EL (cell line): ENCODE data around the gene RASSF8.

Experiments
- DNase-seq: peaks from one replicate; pipeline ENCODE4 v3.0.0-alpha.2; 2016

The RASSF8 gene

GRCh38 chr12:26113853-26114719, 155.6 kb downstream of the RASSF8 start:
- peak; percentile 90 for DNase-seq

DNA sequence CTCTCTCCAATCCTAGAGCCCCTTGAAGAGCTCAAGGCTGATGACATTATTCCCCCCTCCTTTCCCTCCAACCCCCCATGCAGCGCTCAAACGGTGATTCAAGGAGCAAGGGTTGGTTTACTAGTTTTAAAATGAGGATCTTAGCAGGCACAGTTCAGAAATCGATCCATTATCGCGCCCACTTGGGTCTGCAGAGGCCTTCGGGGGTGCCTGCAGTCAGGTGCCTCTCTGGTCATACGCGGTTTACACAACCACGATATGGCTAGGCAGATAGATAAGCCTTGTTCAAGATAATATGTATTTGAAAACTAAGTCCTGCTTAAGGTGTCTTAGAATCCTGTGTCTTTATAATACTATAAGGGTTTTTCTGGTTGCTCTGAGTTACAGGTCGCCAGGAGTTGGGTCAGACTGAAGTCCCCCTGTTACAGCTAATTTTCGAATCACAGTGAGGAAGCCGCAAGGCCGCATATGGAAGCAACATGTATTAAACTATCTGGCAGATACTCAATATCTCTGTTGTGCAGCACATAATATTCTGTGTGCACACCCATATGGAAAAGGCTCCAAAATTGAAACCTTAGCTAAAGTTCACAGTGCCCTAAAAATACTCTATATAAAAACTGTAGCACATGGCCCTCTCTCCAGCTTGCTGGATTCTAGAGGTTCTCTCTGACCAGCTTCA, 156.4 kb downstream of the RASSF8 start:
- no peak for DNase-seq

- no peak for DNase-seq
Measured at GRCh38 chr12:26116829-26117715, 158.6 kb downstream of the RASSF8 start.

- DNase-seq: no peak
Measured at GRCh38 chr12:26118308-26118707, 159.8 kb downstream of the RASSF8 start.

DNA sequence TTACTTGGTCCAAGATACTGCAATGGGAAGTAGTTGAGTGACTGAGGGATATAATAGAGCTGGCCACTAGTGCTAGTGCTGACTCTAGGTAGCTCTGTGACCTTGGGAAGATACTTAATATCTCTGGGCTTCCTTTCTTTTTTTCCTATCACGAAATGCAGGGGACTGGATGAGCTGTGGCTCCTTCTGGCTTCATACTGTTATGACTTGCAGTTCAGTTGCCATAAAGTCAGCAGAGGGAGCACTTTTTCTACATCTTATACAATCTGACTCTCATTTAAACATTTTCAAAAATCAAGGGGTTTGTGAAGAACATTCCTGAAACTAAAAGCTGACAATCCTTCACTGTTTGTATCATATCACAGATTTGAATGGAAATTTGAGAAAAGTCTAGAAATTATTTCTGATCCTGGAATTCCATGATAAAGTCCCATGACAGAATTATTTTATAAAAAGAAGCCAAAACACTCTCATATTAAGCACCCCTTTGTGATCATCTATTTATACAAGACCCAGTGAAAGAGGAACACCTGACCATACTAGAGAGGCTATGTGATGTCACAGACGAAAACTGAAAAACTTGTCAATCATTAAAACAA, 161.0 kb downstream of the RASSF8 start:
- peak; percentile 58 for DNase-seq

DNA sequence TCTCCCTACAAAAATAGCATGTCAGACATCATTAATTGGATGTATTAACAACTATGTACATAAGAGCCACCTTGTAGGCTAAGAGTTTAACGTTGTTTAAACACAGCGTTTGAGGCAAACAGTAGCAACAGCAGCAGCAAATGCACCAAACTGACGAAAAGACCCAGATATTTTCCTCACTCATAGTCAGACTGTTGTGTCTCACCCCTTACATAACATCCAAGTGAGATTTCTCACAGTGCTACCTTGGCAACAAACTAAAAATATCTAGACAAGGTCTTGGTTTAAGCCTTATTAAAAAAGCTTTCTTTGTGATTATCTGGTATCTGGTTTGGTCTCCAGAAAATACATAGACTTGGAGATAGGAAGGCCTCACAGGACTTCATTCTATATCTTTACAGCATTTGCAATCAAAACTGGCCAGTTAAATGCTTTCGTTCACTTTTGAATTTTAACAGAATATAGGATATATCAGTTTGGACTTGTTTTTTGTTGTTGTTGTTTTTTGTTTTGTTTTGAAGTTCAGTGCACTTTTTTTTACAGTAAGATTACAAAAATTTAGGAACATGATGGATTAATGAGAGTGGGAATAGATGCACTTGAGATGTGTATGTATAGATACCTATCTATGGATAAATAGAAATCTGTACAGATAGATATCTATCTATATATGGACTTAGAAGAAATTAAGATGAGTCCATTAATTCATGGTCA, 162.2 kb downstream of the RASSF8 start:
- no peak for DNase-seq

- DNase-seq: no peak
Measured at GRCh38 chr12:26121323-26122060, 163.0 kb downstream of the RASSF8 start.

DNA sequence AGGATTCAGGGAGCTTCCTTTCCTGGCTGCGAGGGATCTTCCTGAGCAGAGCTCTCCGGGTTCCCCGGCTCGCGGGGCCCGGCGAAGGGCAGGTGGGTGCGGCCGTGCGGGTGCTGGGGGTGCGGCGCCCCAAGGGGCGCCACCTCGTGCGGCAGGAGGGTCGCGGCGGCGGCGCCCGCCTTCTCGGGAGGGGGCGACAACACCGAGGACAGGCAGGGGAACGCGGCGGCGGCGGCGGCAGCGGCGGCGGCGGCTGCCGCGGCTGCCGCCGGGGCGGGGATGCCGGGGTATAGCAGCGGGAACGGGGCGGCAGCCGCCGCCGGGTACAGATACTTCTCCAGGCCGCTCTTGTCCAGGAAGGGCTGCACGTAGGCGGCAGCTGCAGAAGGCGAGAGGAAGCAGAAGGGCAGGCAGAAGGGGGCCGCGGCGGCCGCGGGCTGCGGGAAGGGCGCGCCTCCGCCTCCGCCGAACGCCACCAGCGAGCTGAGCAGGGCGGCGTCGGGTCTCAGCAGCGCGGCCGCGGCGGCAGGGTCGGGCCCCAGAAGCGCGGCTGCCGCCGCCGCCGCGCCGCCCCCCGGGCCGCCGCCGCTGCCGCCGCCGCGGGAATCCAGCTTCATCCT, 163.7 kb downstream of the RASSF8 start:
- peak; percentile 50 for DNase-seq

- DNase-seq: peak; percentile 79
Measured at GRCh38 chr12:26122681-26123481, 164.4 kb downstream of the RASSF8 start.

GRCh38 chr12:26123482-26123980, 165.0 kb downstream of the RASSF8 start:
- DNase-seq: no peak

- peak; percentile 70 for DNase-seq
Measured at GRCh38 chr12:26124446-26125399, 166.2 kb downstream of the RASSF8 start, which contains the start of gene BHLHE41. Gene BHLHE41 (minus strand): TSS chr12:26125037. CDS start chr12:26124779, 258 bp downstream.

DNA sequence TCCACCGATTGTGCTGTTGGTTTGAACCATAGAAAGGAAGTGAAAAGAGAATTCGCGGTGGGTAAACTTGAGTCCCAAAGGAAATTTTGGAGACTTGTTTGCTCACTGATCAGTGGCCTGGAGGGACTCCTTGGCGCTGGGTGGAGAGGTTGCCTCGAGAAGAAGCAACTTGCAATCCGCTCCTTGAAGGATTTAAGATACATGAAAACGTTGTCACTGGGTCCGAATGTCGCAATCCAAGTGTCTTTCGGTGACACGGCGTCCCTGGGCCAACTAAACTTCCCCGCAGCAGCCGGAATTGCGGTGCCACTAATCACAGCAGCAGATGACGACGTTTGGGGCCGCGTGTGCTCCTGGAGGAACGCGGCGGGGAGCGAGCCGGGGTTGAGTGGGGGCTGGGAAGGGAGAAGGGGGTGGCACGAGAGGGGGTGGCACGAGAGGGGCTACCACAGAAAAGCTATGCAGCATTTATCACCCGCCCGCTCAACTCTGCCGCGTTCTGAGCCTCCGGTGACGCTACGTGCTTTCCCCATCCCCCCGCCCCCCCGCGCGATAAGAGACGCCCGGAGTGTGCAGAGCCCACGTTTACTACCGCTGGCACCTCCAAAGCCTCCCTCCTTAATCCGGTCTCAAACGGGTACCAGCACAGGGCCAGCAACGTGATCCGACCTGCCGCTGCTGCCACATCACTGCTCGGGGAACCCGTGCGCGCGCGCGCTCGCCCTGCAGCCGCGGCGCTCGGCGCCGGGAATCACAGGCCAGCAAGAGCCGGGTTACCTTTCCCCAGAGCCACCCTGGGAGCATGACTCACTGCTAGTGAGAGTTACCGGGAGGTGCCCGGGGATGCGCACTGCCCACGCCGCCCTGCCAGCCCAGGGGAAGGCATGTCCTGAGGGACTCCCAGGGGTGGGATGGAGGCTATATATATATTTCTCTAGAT, 167.2 kb downstream of the RASSF8 start:
- peak; percentile 80 for DNase-seq

DNA sequence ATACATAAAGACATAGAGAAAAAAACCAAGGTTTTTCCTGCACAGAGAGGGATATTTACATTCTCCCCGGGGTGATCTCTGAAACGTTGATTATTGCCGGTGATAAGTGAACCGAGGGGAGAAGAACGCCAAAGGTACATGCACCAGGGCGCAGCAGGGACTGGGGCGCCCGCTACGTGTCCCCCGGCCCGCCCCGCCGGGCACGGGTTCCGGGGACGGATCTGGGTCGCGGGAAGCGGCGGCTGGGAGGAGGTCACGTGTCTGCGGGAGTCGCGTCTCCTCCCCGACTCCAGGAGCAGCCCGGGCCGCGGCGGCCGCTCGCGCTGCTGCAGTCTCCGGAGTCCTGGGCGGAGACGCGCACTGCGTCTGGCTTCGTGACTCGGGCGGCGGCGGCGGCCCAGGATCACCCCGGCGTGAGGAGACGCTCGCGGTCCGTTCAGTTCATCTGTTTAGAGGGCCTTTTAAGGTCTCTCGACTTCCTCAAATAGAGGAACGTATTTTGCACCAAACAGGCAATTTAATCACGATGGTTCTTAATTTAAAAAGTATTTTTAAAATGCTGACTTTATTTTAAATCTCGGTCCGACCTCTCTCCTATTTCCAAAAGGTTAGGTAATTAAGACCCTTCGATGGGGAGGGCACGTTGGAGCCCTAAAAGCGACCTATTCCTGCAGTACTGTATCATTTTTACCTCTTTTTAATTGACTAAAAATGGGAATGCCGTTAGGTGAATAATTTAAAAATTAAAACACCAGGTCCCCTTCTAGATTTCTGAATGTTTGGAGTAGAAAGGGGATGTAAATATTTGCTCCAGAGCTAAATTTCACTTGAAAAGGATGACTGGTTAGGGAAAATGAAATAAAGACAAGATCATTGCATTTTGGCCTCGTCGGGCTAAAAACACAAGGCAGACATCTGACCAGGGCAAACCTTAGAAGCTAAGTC, 168.1 kb downstream of the RASSF8 start:
- DNase-seq: peak; percentile 86

DNA sequence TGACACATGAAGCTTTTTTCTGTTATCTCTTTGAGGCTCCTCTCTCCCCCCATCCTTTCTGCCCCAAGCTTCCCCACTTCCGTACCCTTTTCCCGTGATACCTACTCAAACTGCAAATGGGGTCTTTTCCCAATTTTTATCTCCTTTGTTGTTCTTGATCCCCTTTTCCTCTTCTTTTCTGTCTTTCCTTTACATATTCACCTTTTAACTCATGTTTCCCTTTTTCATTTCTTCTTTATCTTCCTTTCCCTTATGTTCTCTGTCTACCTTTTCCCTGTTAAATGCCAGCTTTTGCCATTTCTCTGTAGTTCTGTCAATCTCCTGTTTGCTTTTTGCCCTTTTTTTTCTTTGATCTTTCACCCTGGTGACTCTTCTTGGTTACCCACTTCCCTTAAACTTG, 168.9 kb downstream of the RASSF8 start:
- no peak for DNase-seq

DNA sequence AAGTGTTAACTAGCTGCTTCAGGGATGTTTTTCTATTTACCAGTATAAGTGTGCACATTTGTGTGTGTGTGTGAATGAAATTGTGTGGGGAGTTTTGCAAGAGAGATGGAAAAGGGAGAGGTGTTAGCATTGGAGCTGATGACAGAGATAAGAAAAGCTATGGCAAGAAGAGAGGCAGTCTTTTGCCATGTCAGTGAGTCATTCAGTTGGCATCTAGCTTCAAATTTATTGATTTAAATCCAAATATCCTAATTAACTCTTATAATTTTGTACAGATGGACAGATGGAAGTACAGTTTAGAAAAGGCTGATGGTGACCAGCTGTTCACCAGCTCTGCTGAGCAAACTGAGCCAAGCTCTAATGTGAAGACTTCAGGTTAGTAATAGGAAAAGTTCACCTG, 169.7 kb downstream of the RASSF8 start:
- peak; percentile 31 for DNase-seq
